Measurements from ENCODE around the gene SMARCE1.

Gene SMARCE1

GRCh38 chr17:40597556-40598300 lies 49.9 kb downstream of the SMARCE1 start:
- no peaks in the 10 kb centered on the region for H3K9me2 ChIP-seq (ENCODE audit: low read depth, low read length)
- no peaks in the 10 kb centered on the region; the same call in 1 of the 2 replicates for H3K36me3 ChIP-seq (ENCODE audit: insufficient read depth, low read length)
- no peaks in the 10 kb centered on the region for H3K79me2 ChIP-seq (ENCODE audit: insufficient read depth, low read length)
- no peaks in the 10 kb centered on the region for H3F3A ChIP-seq (ENCODE audit: insufficient read depth, low read length)
- H3K4me2 ChIP-seq (ENCODE audit: low read length): no peak overlapping the region
- TF ChIP-seq CTCF (IDR thresholded peaks at IDR 0.05; ENCODE audit: low read length): no peak
- no peak for TF ChIP-seq EZH2 (IDR thresholded peaks at IDR 0.05; ENCODE audit: borderline replicate concordance, low read length)
- peaks cover 36% of the 10 kb centered on the region for H3K4me1 ChIP-seq (ENCODE audit: insufficient read depth, low read length, severe bottlenecking)
- H3K9me3 ChIP-seq (ENCODE audit: low read length): no peaks in the 10 kb centered on the region
- no peak overlapping the region for H3K4me3 ChIP-seq (ENCODE audit: low read depth, low read length, poor library complexity, severe bottlenecking)
- peak overlapping the region; percentile 67 for H3K27ac ChIP-seq (ENCODE audit: low read depth, low read length, poor library complexity, severe bottlenecking)
- no peaks in the 10 kb centered on the region for H4K20me1 ChIP-seq (ENCODE audit: insufficient read depth, low read length)
- no peaks in the 10 kb centered on the region for H3K27me3 ChIP-seq (ENCODE audit: insufficient read depth, low read length)
- no peak overlapping the region for H3K9ac ChIP-seq (ENCODE audit: low read length)
- peak overlapping the region; percentile 30; the same call in 1 of the 2 replicates for H2AFZ ChIP-seq (ENCODE audit: low read length)

- Histone ChIP-seq H3K27ac (ENCODE audit: low read depth, low read length, poor library complexity, severe bottlenecking) (peak overlapping the region; percentile 67), H3F3A (ENCODE audit: insufficient read depth, low read length) (no peaks in the 10 kb centered on the region), H3K79me2 (ENCODE audit: insufficient read depth, low read length) (no peaks in the 10 kb centered on the region), H4K20me1 (ENCODE audit: insufficient read depth, low read length) (no peaks in the 10 kb centered on the region), H3K27me3 (ENCODE audit: insufficient read depth, low read length) (no peaks in the 10 kb centered on the region), H3K9ac (ENCODE audit: low read length) (no peak overlapping the region), H2AFZ (ENCODE audit: low read length) (no peak overlapping the region), H3K36me3 (ENCODE audit: insufficient read depth, low read length) (no peaks in the 10 kb centered on the region; the same call in 1 of the 2 replicates), H3K9me3 (ENCODE audit: low read length) (no peaks in the 10 kb centered on the region), H3K4me2 (ENCODE audit: low read length) (no peak overlapping the region), H3K4me1 (ENCODE audit: insufficient read depth, low read length, severe bottlenecking) (peaks cover 36% of the 10 kb centered on the region), H3K4me3 (ENCODE audit: low read depth, low read length, poor library complexity, severe bottlenecking) (no peak overlapping the region), H3K9me2 (ENCODE audit: low read depth, low read length) (no peaks in the 10 kb centered on the region)
- no peak for TF ChIP-seq EZH2 (IDR thresholded peaks at IDR 0.05; ENCODE audit: borderline replicate concordance, low read length)
- TF ChIP-seq CTCF (IDR thresholded peaks at IDR 0.05; ENCODE audit: low read length): no peak
These were observed 50.5 kb downstream of the SMARCE1 start for GRCh38 chr17:40597156-40597555.

- TF ChIP-seq EZH2 (IDR thresholded peaks at IDR 0.05; ENCODE audit: borderline replicate concordance, low read length): no peak
- Histone ChIP-seq H3K27me3 (ENCODE audit: insufficient read depth, low read length) (no peaks in the 10 kb centered on the region), H3K9me2 (ENCODE audit: low read depth, low read length) (no peaks in the 10 kb centered on the region), H2AFZ (ENCODE audit: low read length) (0 out of 2 replicates have a peak overlapping the region, but pooled peaks have one; percentile 48), H3F3A (ENCODE audit: insufficient read depth, low read length) (no peaks in the 10 kb centered on the region), H3K4me2 (ENCODE audit: low read length) (no peak overlapping the region), H3K4me1 (ENCODE audit: insufficient read depth, low read length, severe bottlenecking) (peaks cover 36% of the 10 kb centered on the region), H3K27ac (ENCODE audit: low read depth, low read length, poor library complexity, severe bottlenecking) (no peak overlapping the region), H3K79me2 (ENCODE audit: insufficient read depth, low read length) (no peaks in the 10 kb centered on the region), H3K9ac (ENCODE audit: low read length) (no peak overlapping the region), H3K4me3 (ENCODE audit: low read depth, low read length, poor library complexity, severe bottlenecking) (no peak overlapping the region), H4K20me1 (ENCODE audit: insufficient read depth, low read length) (no peaks in the 10 kb centered on the region), H3K36me3 (ENCODE audit: insufficient read depth, low read length) (no peaks in the 10 kb centered on the region; the same call in 1 of the 2 replicates), H3K9me3 (ENCODE audit: low read length) (no peaks in the 10 kb centered on the region)
These were observed 51.2 kb downstream of the SMARCE1 start for GRCh38 chr17:40596261-40596919.

Measured in OCI-LY1 (cell line).